ENCODE data around the gene CD300LD.
"Not testable (repeated sequence)": the region's sequence is repeated elsewhere in the genome, so short reads cannot be mapped to it uniquely, and the experiment has no call there.

DNA sequence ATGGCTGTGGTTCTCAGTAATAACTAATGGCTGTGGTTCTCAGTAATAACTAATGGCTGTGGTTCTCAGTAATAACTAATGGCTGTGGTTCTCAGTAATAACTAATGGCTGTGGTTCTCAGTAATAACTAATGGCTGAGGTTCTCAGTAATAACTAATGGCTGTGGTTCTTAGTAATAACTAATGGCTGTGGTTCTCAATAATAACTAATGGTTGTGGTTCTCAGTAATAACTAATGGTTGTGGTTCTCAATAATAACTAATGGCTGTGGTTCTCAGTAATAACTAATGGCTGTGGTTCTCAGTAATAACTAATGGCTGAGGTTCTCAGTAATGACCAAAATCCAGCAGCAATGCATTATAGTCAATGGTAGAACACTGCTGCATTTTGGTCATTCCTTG lies 18.4 kb downstream of the CD300LD start:
- TF ChIP-seq, protein P1, sequence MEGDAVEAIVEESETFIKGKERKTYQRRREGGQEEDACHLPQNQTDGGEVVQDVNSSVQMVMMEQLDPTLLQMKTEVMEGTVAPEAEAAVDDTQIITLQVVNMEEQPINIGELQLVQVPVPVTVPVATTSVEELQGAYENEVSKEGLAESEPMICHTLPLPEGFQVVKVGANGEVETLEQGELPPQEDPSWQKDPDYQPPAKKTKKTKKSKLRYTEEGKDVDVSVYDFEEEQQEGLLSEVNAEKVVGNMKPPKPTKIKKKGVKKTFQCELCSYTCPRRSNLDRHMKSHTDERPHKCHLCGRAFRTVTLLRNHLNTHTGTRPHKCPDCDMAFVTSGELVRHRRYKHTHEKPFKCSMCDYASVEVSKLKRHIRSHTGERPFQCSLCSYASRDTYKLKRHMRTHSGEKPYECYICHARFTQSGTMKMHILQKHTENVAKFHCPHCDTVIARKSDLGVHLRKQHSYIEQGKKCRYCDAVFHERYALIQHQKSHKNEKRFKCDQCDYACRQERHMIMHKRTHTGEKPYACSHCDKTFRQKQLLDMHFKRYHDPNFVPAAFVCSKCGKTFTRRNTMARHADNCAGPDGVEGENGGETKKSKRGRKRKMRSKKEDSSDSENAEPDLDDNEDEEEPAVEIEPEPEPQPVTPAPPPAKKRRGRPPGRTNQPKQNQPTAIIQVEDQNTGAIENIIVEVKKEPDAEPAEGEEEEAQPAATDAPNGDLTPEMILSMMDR (IDR thresholded peaks at IDR 0.05; ENCODE audit: insufficient read depth, low read length, poor library complexity, severe bottlenecking), result not testable (repeated sequence)
- not testable (repeated sequence) for TF ChIP-seq EZH2phosphoT487 (conservative IDR thresholded peaks at IDR 0.05; ENCODE audit: low read length)

Measured in SU-DHL-6 (cell line).